ENCODE data around the gene PAPLN.
"Not testable (repeated sequence)": the region's sequence is repeated elsewhere in the genome, so short reads cannot be mapped to it uniquely, and the experiment has no call there.

Gene PAPLN

GRCh38 chr14:73305499-73305898 lies 68.2 kb downstream of the PAPLN start:
- no peak for DNase-seq

- no peak for DNase-seq
Measured at GRCh38 chr14:73307261-73307660, 70.0 kb downstream of the PAPLN start.

- not testable (repeated sequence) for DNase-seq
Measured at GRCh38 chr14:73309207-73309606, 71.9 kb downstream of the PAPLN start.

- DNase-seq = no peak
Measured at GRCh38 chr14:73311708-73312030, 74.4 kb downstream of the PAPLN start.

- DNase-seq = no peak
Measured at GRCh38 chr14:73312687-73313086, 75.4 kb downstream of the PAPLN start.

- no peak for DNase-seq
Measured at GRCh38 chr14:73313151-73313550, 75.8 kb downstream of the PAPLN start.

- no peak for DNase-seq
Measured at GRCh38 chr14:73323896-73324399, 86.6 kb downstream of the PAPLN start.
